ENCODE measurements around the gene ERAP2.

The ERAP2 gene

DNA sequence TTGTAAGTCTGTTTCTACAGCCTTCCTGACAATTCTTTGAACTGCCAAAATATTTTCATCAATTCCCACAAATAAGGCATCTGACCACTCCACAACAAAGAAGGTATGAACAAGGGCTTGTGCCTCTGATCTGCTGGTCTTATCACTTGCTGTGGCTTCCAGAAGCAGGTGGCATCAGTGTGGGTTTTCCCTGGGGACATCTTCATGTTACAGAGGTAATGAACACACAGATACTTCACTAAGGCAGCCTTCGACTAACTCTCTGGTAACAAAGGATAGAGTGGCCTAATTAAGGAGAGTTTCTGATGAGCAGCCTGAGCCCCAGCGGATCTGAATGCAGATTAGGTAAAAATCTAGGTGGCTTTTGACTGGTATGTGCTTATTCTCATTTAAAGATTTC, 15.2 kb upstream of the ERAP2 start:
- Histone ChIP-seq H3K36me3 (ENCODE audit: control insufficient read depth in 1 of 2, insufficient read depth in 2 of 2, low read depth in 1 of 2, low read length in 2 of 2) (no peaks in the 10 kb centered on the region), H3K9ac (ENCODE audit: low read length) (no peak overlapping the region)
- 87% methylated on average over 2 of the region's 2 CpGs for WGBS

GRCh38 chr5:96863114-96863513, 13.2 kb upstream of the ERAP2 start:
- Histone ChIP-seq H3K27me3 (ENCODE audit: control insufficient read depth in 1 of 2, insufficient read depth in 1 of 2, low read length in 2 of 2) (no peaks in the 10 kb centered on the region), H3K9ac (ENCODE audit: low read length) (no peak overlapping the region), H3K4me1 (ENCODE audit: control insufficient read depth, insufficient read depth, low read depth, low read length) (no peaks in the 10 kb centered on the region)

More for the DNA sequence above, 15.2 kb upstream of the ERAP2 start:
- H4K8ac ChIP-seq (ENCODE audit: low read length) = no peak overlapping the region
- no peak overlapping the region for H3K4ac ChIP-seq (ENCODE audit: low read depth in 1 of 2, low read length in 2 of 2)
- no peak overlapping the region for H3K14ac ChIP-seq (ENCODE audit: low read length in 2 of 2)
- no peak overlapping the region for H4K91ac ChIP-seq (ENCODE audit: low read length)
- no peak overlapping the region for H2BK15ac ChIP-seq (ENCODE audit: low read depth, poor library complexity, severe bottlenecking)
- no peak overlapping the region for H3K4me3 ChIP-seq (ENCODE audit: insufficient read depth in 1 of 2, low read depth in 1 of 2, low read length in 2 of 2)
- no peak overlapping the region for H2BK120ac ChIP-seq (ENCODE audit: low read depth, low read length)
- no peaks in the 10 kb centered on the region for H3K4me1 ChIP-seq (ENCODE audit: control insufficient read depth, insufficient read depth, low read depth, low read length)
- DNase-seq = no peak
- H3K18ac ChIP-seq (ENCODE audit: low read depth in 1 of 2, low read length in 2 of 2) = no peak overlapping the region
- no peak overlapping the region for H2BK5ac ChIP-seq (ENCODE audit: low read depth, low read length, poor library complexity, severe bottlenecking)
- H2AK5ac ChIP-seq (ENCODE audit: low read length, severe bottlenecking) = no peak overlapping the region
- H2AFZ ChIP-seq (ENCODE audit: low read depth, low read length) = no peak overlapping the region
- H3K4me2 ChIP-seq (ENCODE audit: low read length, poor library complexity, severe bottlenecking) = no peak overlapping the region
- no peaks in the 10 kb centered on the region for H3K9me3 ChIP-seq (ENCODE audit: control insufficient read depth, low read length)
- H3K27me3 ChIP-seq (ENCODE audit: control insufficient read depth in 1 of 2, insufficient read depth in 1 of 2, low read length in 2 of 2) = no peaks in the 10 kb centered on the region
- no peak overlapping the region for H2BK12ac ChIP-seq (ENCODE audit: low read length in 2 of 2)
- no peak overlapping the region for H3K27ac ChIP-seq (ENCODE audit: low read length, poor library complexity, severe bottlenecking)
- H3K79me1 ChIP-seq (replicated peaks; ENCODE audit: low read length, poor library complexity, severe bottlenecking) = no peaks in the 10 kb centered on the region
- H3K23ac ChIP-seq (ENCODE audit: low read length in 2 of 2) = no peak overlapping the region

DNA sequence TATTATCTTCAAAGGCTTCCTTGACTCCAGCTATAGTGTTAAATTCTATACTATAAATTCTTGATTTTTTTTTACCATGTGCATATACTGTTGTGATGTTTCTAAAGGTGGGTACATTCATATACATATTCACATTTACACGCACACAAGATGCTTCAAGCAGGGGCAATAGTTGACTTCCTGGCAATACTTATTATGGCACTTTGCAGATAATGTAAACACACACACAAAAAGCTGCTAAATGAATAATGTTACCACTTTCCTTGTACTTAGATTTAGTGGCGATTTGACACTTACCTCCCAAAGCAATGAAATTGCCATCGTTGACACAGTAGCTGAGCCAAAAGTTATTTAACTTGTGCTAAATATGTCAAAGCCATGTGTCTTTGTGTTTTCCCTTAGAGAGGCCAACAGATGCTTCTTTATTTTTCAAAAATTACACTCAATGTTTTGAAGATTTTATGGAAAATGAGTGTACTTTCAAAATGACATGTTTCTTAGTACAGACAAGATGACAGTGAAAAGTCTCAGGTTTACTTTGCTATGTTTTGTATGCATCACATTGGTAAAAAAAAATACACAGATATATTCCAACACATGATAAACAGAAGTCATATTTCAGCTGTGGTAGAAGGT, 12.2 kb upstream of the ERAP2 start:
- Histone ChIP-seq H2BK120ac (ENCODE audit: low read depth, low read length) (no peak overlapping the region), H3K14ac (ENCODE audit: low read length in 2 of 2) (no peak overlapping the region), H3K4ac (ENCODE audit: low read depth in 1 of 2, low read length in 2 of 2) (no peak overlapping the region), H4K8ac (ENCODE audit: low read length) (no peak overlapping the region), H2BK12ac (ENCODE audit: low read length in 2 of 2) (no peak overlapping the region), H3K79me1 (replicated peaks; ENCODE audit: low read length, poor library complexity, severe bottlenecking) (no peaks in the 10 kb centered on the region), H3K9me3 (ENCODE audit: control insufficient read depth, low read length) (no peaks in the 10 kb centered on the region), H3K4me3 (ENCODE audit: insufficient read depth in 1 of 2, low read depth in 1 of 2, low read length in 2 of 2) (no peak overlapping the region), H3K9ac (ENCODE audit: low read length) (no peak overlapping the region), H2BK5ac (ENCODE audit: low read depth, low read length, poor library complexity, severe bottlenecking) (no peak overlapping the region), H3K18ac (ENCODE audit: low read depth in 1 of 2, low read length in 2 of 2) (no peak overlapping the region), H3K4me2 (ENCODE audit: low read length, poor library complexity, severe bottlenecking) (no peak overlapping the region), H3K36me3 (ENCODE audit: control insufficient read depth in 1 of 2, insufficient read depth in 2 of 2, low read depth in 1 of 2, low read length in 2 of 2) (no peaks in the 10 kb centered on the region), H3K23ac (ENCODE audit: low read length in 2 of 2) (no peak overlapping the region), H3K27me3 (ENCODE audit: control insufficient read depth in 1 of 2, insufficient read depth in 1 of 2, low read length in 2 of 2) (no peaks in the 10 kb centered on the region), H3K27ac (ENCODE audit: low read length, poor library complexity, severe bottlenecking) (no peak overlapping the region), H2AFZ (ENCODE audit: low read depth, low read length) (no peak overlapping the region), H3K4me1 (ENCODE audit: control insufficient read depth, insufficient read depth, low read depth, low read length) (no peaks in the 10 kb centered on the region), H4K91ac (ENCODE audit: low read length) (no peak overlapping the region), H2AK5ac (ENCODE audit: low read length, severe bottlenecking) (no peak overlapping the region), H2BK15ac (ENCODE audit: low read depth, poor library complexity, severe bottlenecking) (no peak overlapping the region)
- no peak for DNase-seq
- WGBS = 86% methylated on average over 3 of the region's 3 CpGs

More at GRCh38 chr5:96863114-96863513, 13.2 kb upstream of the ERAP2 start:
- no peak overlapping the region for H4K91ac ChIP-seq (ENCODE audit: low read length)
- no peak overlapping the region for H2BK12ac ChIP-seq (ENCODE audit: low read length in 2 of 2)
- 81% methylated on average over 2 of the region's 2 CpGs for WGBS
- H3K27ac ChIP-seq (ENCODE audit: low read length, poor library complexity, severe bottlenecking) = no peak overlapping the region
- H3K4me2 ChIP-seq (ENCODE audit: low read length, poor library complexity, severe bottlenecking) = no peak overlapping the region
- no peak overlapping the region for H3K4ac ChIP-seq (ENCODE audit: low read depth in 1 of 2, low read length in 2 of 2)
- H3K14ac ChIP-seq (ENCODE audit: low read length in 2 of 2) = no peak overlapping the region
- H2BK15ac ChIP-seq (ENCODE audit: low read depth, poor library complexity, severe bottlenecking) = no peak overlapping the region
- no peak overlapping the region for H2BK5ac ChIP-seq (ENCODE audit: low read depth, low read length, poor library complexity, severe bottlenecking)
- no peaks in the 10 kb centered on the region for H3K79me1 ChIP-seq (replicated peaks; ENCODE audit: low read length, poor library complexity, severe bottlenecking)
- H3K23ac ChIP-seq (ENCODE audit: low read length in 2 of 2) = no peak overlapping the region
- H2AFZ ChIP-seq (ENCODE audit: low read depth, low read length) = no peak overlapping the region
- H3K36me3 ChIP-seq (ENCODE audit: control insufficient read depth in 1 of 2, insufficient read depth in 2 of 2, low read depth in 1 of 2, low read length in 2 of 2) = no peaks in the 10 kb centered on the region
- no peaks in the 10 kb centered on the region for H3K9me3 ChIP-seq (ENCODE audit: control insufficient read depth, low read length)
- no peak overlapping the region for H3K18ac ChIP-seq (ENCODE audit: low read depth in 1 of 2, low read length in 2 of 2)
- no peak overlapping the region for H4K8ac ChIP-seq (ENCODE audit: low read length)
- no peak for DNase-seq
- H2BK120ac ChIP-seq (ENCODE audit: low read depth, low read length) = no peak overlapping the region
- H2AK5ac ChIP-seq (ENCODE audit: low read length, severe bottlenecking) = no peak overlapping the region
- H3K4me3 ChIP-seq (ENCODE audit: insufficient read depth in 1 of 2, low read depth in 1 of 2, low read length in 2 of 2) = no peak overlapping the region

DNA sequence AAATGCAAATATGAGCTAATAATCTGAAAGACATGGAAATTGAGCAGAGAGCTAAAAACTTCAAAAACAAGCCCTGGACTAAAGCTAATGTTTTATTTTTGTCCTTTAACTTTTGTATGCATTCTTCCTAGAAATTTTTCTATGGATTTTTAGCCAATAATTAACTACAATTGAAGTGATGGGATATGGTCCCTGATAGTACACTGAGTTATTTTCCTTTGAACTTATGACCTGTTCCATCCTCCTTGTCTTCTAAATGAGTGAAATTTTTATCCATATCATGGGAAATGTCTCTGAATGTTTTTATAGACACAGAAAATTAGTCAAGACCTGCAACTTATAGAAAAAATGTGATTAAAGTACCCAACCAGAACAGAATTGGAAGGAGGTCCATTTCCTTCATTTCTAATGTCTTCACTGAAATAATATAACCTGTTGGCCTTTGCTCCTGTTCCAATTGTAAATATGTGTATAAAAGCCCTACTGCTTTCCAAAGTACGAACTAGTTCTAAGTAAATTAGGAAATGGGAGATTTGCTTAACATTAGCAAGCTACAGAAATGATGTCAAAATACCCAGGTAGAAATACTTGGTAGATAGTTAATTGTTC, 11.3 kb upstream of the ERAP2 start:
- no peaks in the 10 kb centered on the region for H3K36me3 ChIP-seq (ENCODE audit: control insufficient read depth in 1 of 2, insufficient read depth in 2 of 2, low read depth in 1 of 2, low read length in 2 of 2)
- H2AK5ac ChIP-seq (ENCODE audit: low read length, severe bottlenecking) = no peak overlapping the region
- H2BK12ac ChIP-seq (ENCODE audit: low read length in 2 of 2) = no peak overlapping the region
- no peaks in the 10 kb centered on the region for H3K4me1 ChIP-seq (ENCODE audit: control insufficient read depth, insufficient read depth, low read depth, low read length)
- H3K79me1 ChIP-seq (replicated peaks; ENCODE audit: low read length, poor library complexity, severe bottlenecking) = no peaks in the 10 kb centered on the region
- no peaks in the 10 kb centered on the region for H3K27me3 ChIP-seq (ENCODE audit: control insufficient read depth in 1 of 2, insufficient read depth in 1 of 2, low read length in 2 of 2)
- no peaks in the 10 kb centered on the region for H3K9me3 ChIP-seq (ENCODE audit: control insufficient read depth, low read length)
- H3K23ac ChIP-seq (ENCODE audit: low read length in 2 of 2) = no peak overlapping the region
- H3K9ac ChIP-seq (ENCODE audit: low read length) = no peak overlapping the region
- no peak overlapping the region for H3K14ac ChIP-seq (ENCODE audit: low read length in 2 of 2)
- no peak overlapping the region for H2BK15ac ChIP-seq (ENCODE audit: low read depth, poor library complexity, severe bottlenecking)
- H4K91ac ChIP-seq (ENCODE audit: low read length) = no peak overlapping the region
- H2AFZ ChIP-seq (ENCODE audit: low read depth, low read length) = no peak overlapping the region
- H3K4me2 ChIP-seq (ENCODE audit: low read length, poor library complexity, severe bottlenecking) = no peak overlapping the region
- DNase-seq = no peak
- WGBS = no CpG with 5 or more reads among the region's 1 CpG
- H2BK5ac ChIP-seq (ENCODE audit: low read depth, low read length, poor library complexity, severe bottlenecking) = no peak overlapping the region
- H3K4me3 ChIP-seq (ENCODE audit: insufficient read depth in 1 of 2, low read depth in 1 of 2, low read length in 2 of 2) = no peak overlapping the region
- H4K8ac ChIP-seq (ENCODE audit: low read length) = no peak overlapping the region
- no peak overlapping the region for H3K18ac ChIP-seq (ENCODE audit: low read depth in 1 of 2, low read length in 2 of 2)
- no peak overlapping the region for H2BK120ac ChIP-seq (ENCODE audit: low read depth, low read length)
- no peak overlapping the region for H3K4ac ChIP-seq (ENCODE audit: low read depth in 1 of 2, low read length in 2 of 2)
- H3K27ac ChIP-seq (ENCODE audit: low read length, poor library complexity, severe bottlenecking) = no peak overlapping the region

Measured in mesenchymal stem cell (in vitro differentiated cells and primary cell).